Fibroblast of the aortic adventitia (primary cell): ENCODE measurements around the gene CA5B. TPM values are rescaled to one million over a fixed set of nuclear protein-coding genes. Genes with fewer than 3 reads are reported as not detected.
"Not testable (repeated sequence)": the region's sequence is repeated elsewhere in the genome, so short reads cannot be mapped to it uniquely, and the experiment has no call there.

ENCODE experiments used
- DNase-seq: peaks from one replicate; pipeline ENCODE4 v3.0.0-alpha.2; 2010; ENCODE audit warnings: low read depth
- H3K4me3 ChIP-seq: 2 replicates; pipeline ENCODE4 v1.5.1; 2011; ENCODE audit warnings: low read depth, mild to moderate bottlenecking, control low read depth, low read length, moderate library complexity
- CTCF ChIP-seq: IDR thresholded peaks from 2 replicates; pipeline ENCODE4 v1.5.1; 2011; ENCODE audit warnings: mild to moderate bottlenecking, low read length, control low read depth, inconsistent platforms; ENCODE audit not compliant: insufficient read depth
- total RNA-seq: library from RNA; depleted of rRNA; stranded (reverse); fragments of >200 nt; gene quantifications from 2 replicates; pipeline ENCODE4 v1.2.3, GENCODE V29; 2012; ENCODE audit warnings: low replicate concordance

CA5B gene
- total RNA-seq, 1 donor, result 39.6 TPM

GRCh38 chrX:15750611-15751154 lies 12.6 kb downstream of the CA5B start:
- DNase-seq, result no peak
- TF ChIP-seq CTCF, result no peak
- H3K4me3 ChIP-seq, result no peak overlapping the region

DNA sequence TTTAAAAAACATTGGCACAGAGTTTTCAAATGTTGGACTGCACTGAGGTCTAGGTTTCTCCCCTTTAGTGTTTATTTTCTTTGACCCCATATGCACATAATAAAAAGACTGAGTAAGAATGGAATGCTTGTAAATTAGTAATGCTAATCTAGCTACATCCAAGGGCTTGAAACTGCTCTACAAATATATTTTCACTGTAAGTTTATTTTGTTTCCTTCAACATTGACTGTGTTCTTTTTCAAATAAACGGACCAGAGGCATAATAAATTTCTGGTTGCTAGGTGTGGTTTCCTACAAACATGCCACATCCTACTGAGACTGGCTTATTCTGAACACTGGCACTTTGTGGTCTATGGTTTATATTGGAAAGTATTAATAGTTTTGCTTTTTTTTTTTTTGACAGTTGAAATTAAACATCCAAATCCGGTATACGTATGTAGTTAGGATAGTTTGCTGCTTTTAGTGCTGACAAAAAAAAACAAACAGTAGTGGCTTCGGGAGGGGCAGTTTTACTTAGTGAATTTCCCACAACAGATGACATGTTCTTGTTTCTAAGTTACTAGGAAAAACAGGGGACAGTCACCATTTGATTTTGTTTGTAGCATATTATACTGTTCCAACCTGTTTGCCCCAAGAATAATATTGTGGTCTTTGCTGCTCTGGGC lies 13.2 kb downstream of the CA5B start:
- H3K4me3 ChIP-seq, result no peak overlapping the region
- no peak for TF ChIP-seq CTCF
- peak; percentile 56 for DNase-seq

GRCh38 chrX:15755091-15755490 lies 17.0 kb downstream of the CA5B start:
- no peak overlapping the region for H3K4me3 ChIP-seq
- no peak for DNase-seq
- no peak for TF ChIP-seq CTCF

- no peak for TF ChIP-seq CTCF
- no peak for DNase-seq
- H3K4me3 ChIP-seq, result no peak overlapping the region
Measured at GRCh38 chrX:15758140-15758539, 20.1 kb downstream of the CA5B start.

GRCh38 chrX:15759886-15760285 lies 21.8 kb downstream of the CA5B start:
- H3K4me3 ChIP-seq, DNase-seq: not testable (repeated sequence)

GRCh38 chrX:15761564-15762191 lies 23.6 kb downstream of the CA5B start:
- peak; percentile 90 for TF ChIP-seq CTCF
- no peak overlapping the region for H3K4me3 ChIP-seq
- DNase-seq, result peak; percentile 49

GRCh38 chrX:15769300-15769954 lies 31.4 kb downstream of the CA5B start:
- DNase-seq, result no peak
- H3K4me3 ChIP-seq, result no peak overlapping the region
- TF ChIP-seq CTCF, result no peak
